Measurements from ENCODE around the gene NCK2. TPM values are rescaled to one million over a fixed set of nuclear protein-coding genes. Genes with fewer than 3 reads are reported as not detected.

The NCK2 gene
- total and polyA plus RNA-seq, 9 of the 15 experiments (the other 6 are each of a cell fraction or from before 2014, with no cell fraction given), result 0.90 to 27.9 (median 15.9) TPM

DNA sequence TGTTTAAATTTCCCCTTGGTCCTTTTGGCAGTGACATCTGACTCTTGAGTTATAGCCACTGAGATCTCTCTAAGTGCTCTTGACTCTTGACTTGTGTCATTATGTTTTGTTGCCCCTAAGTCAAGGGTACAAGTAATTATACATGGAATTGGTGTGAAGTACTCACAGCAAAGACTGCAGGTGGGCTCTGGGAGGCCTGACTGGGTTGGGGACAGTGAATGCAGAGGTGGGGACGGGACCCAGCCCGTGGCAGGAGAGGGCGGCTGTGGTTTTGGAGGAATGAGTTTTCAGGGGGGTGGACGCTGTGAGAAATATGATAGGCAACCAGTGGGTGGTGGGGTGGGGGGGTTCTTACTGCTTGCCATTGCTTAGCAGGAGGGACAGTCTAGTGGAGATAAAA lies 97.8 kb downstream of the NCK2 start:
- intact Hi-C loops (cut with micrococcal nuclease), result no loop called here
- H3K79me2 ChIP-seq (ENCODE audit: control insufficient read depth, insufficient read depth, low read length), result no peaks in the 10 kb centered on the region
- WGBS (ENCODE audit: insufficient coverage, low coverage, missing lambda C conversion rate), result 4% methylated on average over 4 of the region's 4 CpGs
- H3K27me3 ChIP-seq (ENCODE audit: control insufficient read depth in 2 of 2, insufficient read depth in 2 of 2, low read length in 2 of 2), result no peaks in the 10 kb centered on the region
- in situ Hi-C loops (cut with MboI), result no loop called here
- ATAC-seq (peak; percentile 47), FAIRE-seq (no peak), DNase-seq (ENCODE audit: extremely low read depth in 1 of 4, low spot score in 3 of 4) (peak in 2 of 4 experiments; percentile 30 to 47)
- no peak overlapping the region for H3K27ac ChIP-seq (ENCODE audit: extremely low read depth, low read depth, low read length)
- H2AFZ ChIP-seq (ENCODE audit: low read depth, low read length), result no peak overlapping the region
- TF ChIP-seq, protein P1, sequence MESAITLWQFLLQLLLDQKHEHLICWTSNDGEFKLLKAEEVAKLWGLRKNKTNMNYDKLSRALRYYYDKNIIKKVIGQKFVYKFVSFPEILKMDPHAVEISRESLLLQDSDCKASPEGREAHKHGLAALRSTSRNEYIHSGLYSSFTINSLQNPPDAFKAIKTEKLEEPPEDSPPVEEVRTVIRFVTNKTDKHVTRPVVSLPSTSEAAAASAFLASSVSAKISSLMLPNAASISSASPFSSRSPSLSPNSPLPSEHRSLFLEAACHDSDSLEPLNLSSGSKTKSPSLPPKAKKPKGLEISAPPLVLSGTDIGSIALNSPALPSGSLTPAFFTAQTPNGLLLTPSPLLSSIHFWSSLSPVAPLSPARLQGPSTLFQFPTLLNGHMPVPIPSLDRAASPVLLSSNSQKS (CRISPR knock-in tag; IDR thresholded peaks at IDR 0.05), result no peak
- TF ChIP-seq VEZF1 (CRISPR knock-in tag; IDR thresholded peaks at IDR 0.05), result peak; percentile 61
- TF ChIP-seq, protein P2, sequence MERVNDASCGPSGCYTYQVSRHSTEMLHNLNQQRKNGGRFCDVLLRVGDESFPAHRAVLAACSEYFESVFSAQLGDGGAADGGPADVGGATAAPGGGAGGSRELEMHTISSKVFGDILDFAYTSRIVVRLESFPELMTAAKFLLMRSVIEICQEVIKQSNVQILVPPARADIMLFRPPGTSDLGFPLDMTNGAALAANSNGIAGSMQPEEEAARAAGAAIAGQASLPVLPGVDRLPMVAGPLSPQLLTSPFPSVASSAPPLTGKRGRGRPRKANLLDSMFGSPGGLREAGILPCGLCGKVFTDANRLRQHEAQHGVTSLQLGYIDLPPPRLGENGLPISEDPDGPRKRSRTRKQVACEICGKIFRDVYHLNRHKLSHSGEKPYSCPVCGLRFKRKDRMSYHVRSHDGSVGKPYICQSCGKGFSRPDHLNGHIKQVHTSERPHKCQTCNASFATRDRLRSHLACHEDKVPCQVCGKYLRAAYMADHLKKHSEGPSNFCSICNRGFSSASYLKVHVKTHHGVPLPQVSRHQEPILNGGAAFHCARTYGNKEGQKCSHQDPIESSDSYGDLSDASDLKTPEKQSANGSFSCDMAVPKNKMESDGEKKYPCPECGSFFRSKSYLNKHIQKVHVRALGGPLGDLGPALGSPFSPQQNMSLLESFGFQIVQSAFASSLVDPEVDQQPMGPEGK (CRISPR knock-in tag; IDR thresholded peaks at IDR 0.05; ENCODE audit: borderline replicate concordance), result no peak
- peak; percentile 60; the same call in 1 of the 2 replicates for TF ChIP-seq EGR1 (conservative IDR thresholded peaks at IDR 0.05)
- TF ChIP-seq, protein P3, sequence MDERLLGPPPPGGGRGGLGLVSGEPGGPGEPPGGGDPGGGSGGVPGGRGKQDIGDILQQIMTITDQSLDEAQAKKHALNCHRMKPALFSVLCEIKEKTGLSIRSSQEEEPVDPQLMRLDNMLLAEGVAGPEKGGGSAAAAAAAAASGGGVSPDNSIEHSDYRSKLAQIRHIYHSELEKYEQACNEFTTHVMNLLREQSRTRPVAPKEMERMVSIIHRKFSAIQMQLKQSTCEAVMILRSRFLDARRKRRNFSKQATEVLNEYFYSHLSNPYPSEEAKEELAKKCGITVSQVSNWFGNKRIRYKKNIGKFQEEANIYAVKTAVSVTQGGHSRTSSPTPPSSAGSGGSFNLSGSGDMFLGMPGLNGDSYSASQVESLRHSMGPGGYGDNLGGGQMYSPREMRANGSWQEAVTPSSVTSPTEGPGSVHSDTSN (CRISPR knock-in tag; IDR thresholded peaks at IDR 0.05; ENCODE audit: low read depth), result no peak
- TF ChIP-seq, protein P3 (tag; conservative IDR thresholded peaks at IDR 0.05; ENCODE audit: low read depth), result peak; percentile 60
- 0 out of 2 replicates have a peak, but pooled peaks have one; percentile 10 for TF ChIP-seq PKNOX1 (IDR thresholded peaks at IDR 0.05)
- TF ChIP-seq DPF2 (IDR thresholded peaks at IDR 0.05), result 0 out of 2 replicates have a peak, but pooled peaks have one; percentile 17
- TF ChIP-seq ARID1B (IDR thresholded peaks at IDR 0.05), result peak; percentile 7; the same call in 1 of the 2 replicates
- peak; percentile 22; the same call in 1 of the 2 replicates for TF ChIP-seq CBFA2T3 (IDR thresholded peaks at IDR 0.05)
- TF ChIP-seq ADNP (tag; IDR thresholded peaks at IDR 0.05), result no peak
- no peak for TF ChIP-seq ESRRB (CRISPR knock-in tag; IDR thresholded peaks at IDR 0.05; ENCODE audit: borderline replicate concordance)
- no peak for TF ChIP-seq PHB (CRISPR knock-in tag; IDR thresholded peaks at IDR 0.05)
- peak; percentile 47 for TF ChIP-seq MEIS2 (IDR thresholded peaks at IDR 0.05; ENCODE audit: partially characterized antibody)
- no peak for TF ChIP-seq ZSCAN32 (CRISPR knock-in tag; IDR thresholded peaks at IDR 0.05)
- H3K9ac ChIP-seq (ENCODE audit: insufficient read depth in 1 of 2, low read depth in 2 of 2, low read length in 2 of 2), result peak overlapping the region in 1 of 2 experiments; percentile 50; a peak in 1 of 4 replicates
- H4K20me1 ChIP-seq (replicated peaks; ENCODE audit: control insufficient read depth, insufficient read depth, low read length), result no peaks in the 10 kb centered on the region; the same call in 1 of the 2 replicates
- H3K9me3 ChIP-seq (replicated peaks; ENCODE audit: control insufficient read depth, insufficient read depth, low read depth, low read length), result no peaks in the 10 kb centered on the region
- CTCF ChIA-PET (ENCODE audit: low intra/inter-chr PET ratio), result no interaction called here
- no peak overlapping the region for H3K4me2 ChIP-seq (ENCODE audit: insufficient read depth, low read length)
- POLR2A ChIA-PET, result no interaction called here
- peaks cover 4% of the 10 kb centered on the region in 2 experiments; a peak in 3 of 5 replicates for H3K4me1 ChIP-seq (replicated peaks in 1 of 2; ENCODE audit: control insufficient read depth in 2 of 2, insufficient read depth in 2 of 2, low read length in 2 of 2)
- H3K36me3 ChIP-seq (ENCODE audit: control insufficient read depth, insufficient read depth, low read length), result no peaks in the 10 kb centered on the region
- no peak overlapping the region for H3K4me3 ChIP-seq
- no TSS peak for BruUV-seq (replicated peaks)
- no peaks in the 10 kb centered on the region for H3K9me1 ChIP-seq (ENCODE audit: control insufficient read depth, insufficient read depth, low read length)

All from K562 (cell line).